Activated naive CD4-positive, alpha-beta T cell treated with anti-CD3 and anti-CD28 coated beads, Interleukin-2, amount 50 U/mL, for 24 hours (primary cell): Measurements from ENCODE around the gene FHAD1.

Experiments used
- H3K27ac Mint-ChIP-seq: one replicate; pipeline ENCODE4 v1.8.0; 2021; ENCODE audit warnings: mild to moderate bottlenecking, mixed read lengths
- H3K27me3 Mint-ChIP-seq: one replicate; pipeline ENCODE4 v1.8.0; 2021; ENCODE audit warnings: mixed read lengths
- H3K36me3 Mint-ChIP-seq: one replicate; pipeline ENCODE4 v1.8.0; 2021; ENCODE audit warnings: mixed read lengths
- H3K4me1 Mint-ChIP-seq: one replicate; pipeline ENCODE4 v1.8.0; 2021; ENCODE audit warnings: mixed read lengths
- H3K4me3 Mint-ChIP-seq: one replicate; pipeline ENCODE4 v1.8.0; 2021; ENCODE audit warnings: mild to moderate bottlenecking, mixed read lengths
- H3K9me3 Mint-ChIP-seq: one replicate; pipeline ENCODE4 v1.8.0; 2021; ENCODE audit warnings: mixed read lengths

FHAD1 gene

GRCh38 chr1:15246960-15247614 is at the start of gene FHAD1:
TSS of gene FHAD1 (plus strand) at chr1:15247223. CDS start at chr1:15251785, 4,562 bp downstream.
- peaks cover 21% of the 10 kb centered on the region for H3K27me3 Mint-ChIP-seq

DNA sequence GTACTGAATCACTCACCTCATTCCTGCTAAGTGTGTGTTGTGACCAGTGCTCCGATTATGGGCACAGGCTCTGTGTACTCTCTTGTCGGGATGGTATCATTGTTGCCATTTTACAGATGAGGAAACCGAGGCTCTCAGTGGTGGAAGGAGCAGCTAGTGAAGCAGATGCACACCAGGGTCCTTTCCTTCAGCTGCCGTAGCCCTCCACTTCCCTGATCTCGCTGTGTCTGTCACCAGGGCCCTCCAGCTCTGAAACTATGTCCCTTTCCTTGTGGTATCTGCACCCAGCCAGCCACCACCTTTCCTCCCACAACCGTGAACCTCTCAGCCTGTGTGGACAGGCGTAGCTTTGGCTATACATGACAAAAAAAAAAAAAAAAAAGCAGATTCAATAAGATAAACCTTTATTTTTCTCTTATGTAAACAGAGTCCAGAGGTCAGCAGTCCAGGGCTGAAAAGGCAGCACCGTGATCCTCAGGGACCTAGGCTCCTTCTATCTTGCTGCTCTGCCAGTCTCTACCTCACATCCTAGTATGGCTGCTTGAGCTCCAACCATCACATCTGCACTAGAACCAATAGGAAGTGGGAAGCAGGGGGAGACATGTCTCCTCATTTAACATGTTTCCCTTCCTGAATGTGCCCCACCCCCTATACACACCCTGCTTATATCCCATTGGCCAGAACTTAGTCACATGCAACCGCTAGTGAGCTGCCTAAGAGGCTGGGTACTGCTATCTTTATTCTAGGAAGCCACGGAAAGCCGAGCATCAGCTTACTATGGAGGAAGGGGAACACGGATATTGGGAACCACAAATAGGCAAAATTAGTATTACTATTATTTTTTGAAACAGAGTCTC is 49.2 kb upstream of the FHAD1 start:
- Mint-ChIP-seq H3K4me1 (no peaks in the 10 kb centered on the region), H3K27me3 (no peaks in the 10 kb centered on the region), H3K9me3 (no peaks in the 10 kb centered on the region), H3K27ac (no peak overlapping the region), H3K4me3 (no peak overlapping the region), H3K36me3 (no peaks in the 10 kb centered on the region)

More at GRCh38 chr1:15246960-15247614, at the start of gene FHAD1:
- H3K4me1 Mint-ChIP-seq: peaks cover 52% of the 10 kb centered on the region
- H3K9me3 Mint-ChIP-seq: no peaks in the 10 kb centered on the region
- H3K36me3 Mint-ChIP-seq: no peaks in the 10 kb centered on the region
- peak within 1 kb of the TSS; percentile 52 for H3K27ac Mint-ChIP-seq
- H3K4me3 Mint-ChIP-seq: peak within 1 kb of the TSS; percentile 72

GRCh38 chr1:15198684-15199083 is 48.3 kb upstream of the FHAD1 start:
- Mint-ChIP-seq H3K27ac (no peak overlapping the region), H3K4me1 (no peaks in the 10 kb centered on the region), H3K27me3 (no peaks in the 10 kb centered on the region), H3K9me3 (no peaks in the 10 kb centered on the region), H3K36me3 (no peaks in the 10 kb centered on the region), H3K4me3 (no peak overlapping the region)

GRCh38 chr1:15201221-15201620 is 45.8 kb upstream of the FHAD1 start:
- no peaks in the 10 kb centered on the region for H3K27me3 Mint-ChIP-seq
- no peaks in the 10 kb centered on the region for H3K9me3 Mint-ChIP-seq
- H3K27ac Mint-ChIP-seq: no peak overlapping the region
- no peaks in the 10 kb centered on the region for H3K4me1 Mint-ChIP-seq
- H3K4me3 Mint-ChIP-seq: no peak overlapping the region
- H3K36me3 Mint-ChIP-seq: no peaks in the 10 kb centered on the region

- no peaks in the 10 kb centered on the region for H3K9me3 Mint-ChIP-seq
- no peak overlapping the region for H3K4me3 Mint-ChIP-seq
- H3K27me3 Mint-ChIP-seq: no peaks in the 10 kb centered on the region
- H3K4me1 Mint-ChIP-seq: no peaks in the 10 kb centered on the region
- no peaks in the 10 kb centered on the region for H3K36me3 Mint-ChIP-seq
- no peak overlapping the region for H3K27ac Mint-ChIP-seq
These were observed 45.0 kb upstream of the FHAD1 start for GRCh38 chr1:15201849-15202551.

DNA sequence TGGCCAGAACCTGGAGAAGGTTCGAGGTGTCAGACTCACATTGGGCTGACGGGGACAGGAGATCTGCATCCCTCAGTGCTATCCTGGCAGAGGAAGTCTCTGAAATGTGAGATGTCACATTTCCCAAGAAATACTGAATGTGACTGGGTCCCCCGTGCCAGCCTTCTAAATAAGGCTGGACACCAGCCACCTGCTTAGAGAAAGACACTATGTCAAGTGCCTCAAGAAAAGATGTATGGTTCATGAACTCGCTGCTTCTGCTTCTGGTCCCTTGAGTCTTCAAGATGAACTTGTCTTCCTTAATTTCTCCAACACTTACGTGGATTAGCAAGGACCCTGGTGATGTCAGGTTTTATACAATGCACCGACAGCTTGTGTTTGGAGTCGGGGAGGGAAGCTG is 42.1 kb upstream of the FHAD1 start:
- H3K4me1 Mint-ChIP-seq: no peaks in the 10 kb centered on the region
- no peaks in the 10 kb centered on the region for H3K27me3 Mint-ChIP-seq
- no peaks in the 10 kb centered on the region for H3K36me3 Mint-ChIP-seq
- no peak overlapping the region for H3K27ac Mint-ChIP-seq
- H3K9me3 Mint-ChIP-seq: no peaks in the 10 kb centered on the region
- H3K4me3 Mint-ChIP-seq: no peak overlapping the region

- no peaks in the 10 kb centered on the region for H3K27me3 Mint-ChIP-seq
- no peaks in the 10 kb centered on the region for H3K9me3 Mint-ChIP-seq
- H3K36me3 Mint-ChIP-seq: no peaks in the 10 kb centered on the region
- H3K27ac Mint-ChIP-seq: peak overlapping the region; percentile 41
- H3K4me1 Mint-ChIP-seq: no peaks in the 10 kb centered on the region
- no peak overlapping the region for H3K4me3 Mint-ChIP-seq
These were observed 41.3 kb upstream of the FHAD1 start for GRCh38 chr1:15205586-15206346.

DNA sequence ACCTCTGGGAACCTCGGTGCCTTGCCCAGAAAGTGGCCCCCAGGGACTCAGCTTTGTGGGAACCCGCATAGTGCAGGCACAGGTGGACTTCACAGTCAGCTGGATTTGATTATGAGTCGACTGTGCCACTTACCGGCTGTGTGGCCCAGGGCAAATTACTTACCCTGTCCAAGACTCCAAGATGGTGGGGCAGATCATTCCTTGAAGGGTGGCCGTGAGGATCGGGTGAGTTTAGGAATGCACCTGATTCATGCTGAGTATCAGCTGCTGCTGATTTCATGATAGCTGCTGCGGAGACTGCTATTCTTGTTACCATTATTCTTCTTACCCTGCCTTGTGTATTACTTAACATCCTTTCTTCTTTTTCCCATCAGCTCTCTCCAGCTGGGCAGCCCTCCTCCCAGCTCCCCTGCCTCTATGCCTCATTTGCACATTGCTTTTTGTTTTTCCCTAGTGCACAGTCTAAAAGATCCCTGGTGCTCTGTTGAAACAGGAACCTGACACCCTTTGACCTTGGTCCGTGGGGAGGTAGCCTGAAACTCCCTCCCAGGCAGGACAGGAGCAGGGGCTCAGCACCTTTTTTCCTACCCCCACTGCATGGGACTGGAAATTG is 40.5 kb upstream of the FHAD1 start:
- Mint-ChIP-seq H3K27me3 (no peaks in the 10 kb centered on the region), H3K4me3 (no peak overlapping the region), H3K27ac (no peak overlapping the region), H3K36me3 (no peaks in the 10 kb centered on the region), H3K4me1 (no peaks in the 10 kb centered on the region), H3K9me3 (no peaks in the 10 kb centered on the region)

DNA sequence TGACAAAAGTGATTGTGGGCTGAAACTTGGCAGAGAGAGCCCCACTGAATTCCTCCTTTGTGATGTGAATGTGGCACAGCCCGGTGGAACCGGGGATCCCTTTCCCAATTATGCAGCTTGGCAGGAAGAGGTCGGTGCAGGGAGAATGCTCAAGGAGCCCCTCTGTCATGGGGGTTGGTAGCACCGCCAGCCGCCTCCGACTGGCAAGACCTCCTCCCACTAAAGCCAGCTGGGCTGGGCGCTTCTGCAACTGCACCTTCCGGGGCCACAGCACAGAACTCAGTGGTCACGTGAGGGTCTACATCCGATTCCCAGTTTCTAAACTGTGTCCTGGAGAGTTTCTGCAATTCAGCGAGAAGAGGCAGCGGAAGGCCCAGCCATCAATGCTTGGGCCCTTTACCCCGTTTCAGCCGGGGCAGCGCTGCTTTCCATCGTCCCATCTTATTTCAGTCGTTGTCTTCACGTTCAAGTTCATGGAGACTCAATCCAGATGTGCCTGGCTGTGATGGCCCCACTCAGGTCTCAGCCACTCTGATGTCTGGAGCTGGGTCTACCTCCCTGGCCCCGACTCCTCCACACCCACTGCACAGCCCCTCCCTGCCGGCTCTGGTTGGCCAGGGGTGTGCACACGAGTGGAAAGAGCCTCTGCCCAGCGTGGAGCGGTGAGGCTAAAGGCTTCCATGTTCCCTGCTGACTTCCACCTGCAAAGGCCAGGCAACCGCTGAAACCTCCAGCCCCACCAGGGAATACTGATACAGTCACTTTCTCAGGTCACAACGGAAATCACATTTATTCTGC is 39.8 kb upstream of the FHAD1 start:
- Mint-ChIP-seq H3K27me3 (no peaks in the 10 kb centered on the region), H3K27ac (no peak overlapping the region), H3K36me3 (no peaks in the 10 kb centered on the region), H3K9me3 (no peaks in the 10 kb centered on the region), H3K4me1 (no peaks in the 10 kb centered on the region), H3K4me3 (no peak overlapping the region)

- Mint-ChIP-seq H3K4me3 (no peak overlapping the region), H3K27ac (no peak overlapping the region), H3K36me3 (no peaks in the 10 kb centered on the region), H3K4me1 (no peaks in the 10 kb centered on the region), H3K27me3 (no peaks in the 10 kb centered on the region), H3K9me3 (no peaks in the 10 kb centered on the region)
These were observed 39.1 kb upstream of the FHAD1 start for GRCh38 chr1:15207829-15208429.

DNA sequence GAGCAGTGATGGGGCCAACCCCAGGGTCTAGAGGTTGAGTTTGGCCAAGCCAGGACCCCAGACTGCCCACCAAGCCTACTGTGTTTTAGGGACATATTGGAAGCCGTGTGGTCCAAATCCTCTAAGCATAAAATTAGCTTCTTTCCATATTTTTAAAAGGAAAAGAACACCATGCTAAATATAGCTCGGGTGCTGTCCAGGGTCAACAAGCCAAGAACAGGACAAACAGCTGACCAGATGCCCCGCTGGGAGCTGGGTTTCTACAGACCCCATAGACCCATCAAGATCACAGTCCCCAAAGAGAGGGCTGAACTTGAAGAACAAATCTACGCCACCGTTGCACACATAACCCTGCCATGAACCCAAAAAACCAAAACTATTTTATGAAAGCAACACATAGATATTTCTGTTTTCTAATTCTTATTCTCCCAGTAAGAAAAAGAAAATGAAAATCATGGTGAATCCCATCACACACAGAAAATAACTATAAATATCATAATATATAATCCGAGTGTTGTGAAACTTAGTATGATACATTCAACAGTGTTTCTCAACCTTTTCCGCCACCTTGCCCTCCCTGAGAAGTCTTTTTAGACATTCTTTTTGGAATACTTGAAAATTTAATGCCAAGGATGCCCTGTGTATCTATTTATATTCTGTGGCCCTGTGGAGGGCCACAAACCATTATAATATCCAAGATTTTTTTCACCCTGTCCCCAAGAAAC is 36.2 kb upstream of the FHAD1 start:
- Mint-ChIP-seq H3K27ac (no peak overlapping the region), H3K36me3 (no peaks in the 10 kb centered on the region), H3K4me1 (no peaks in the 10 kb centered on the region), H3K27me3 (no peaks in the 10 kb centered on the region), H3K9me3 (no peaks in the 10 kb centered on the region), H3K4me3 (no peak overlapping the region)

DNA sequence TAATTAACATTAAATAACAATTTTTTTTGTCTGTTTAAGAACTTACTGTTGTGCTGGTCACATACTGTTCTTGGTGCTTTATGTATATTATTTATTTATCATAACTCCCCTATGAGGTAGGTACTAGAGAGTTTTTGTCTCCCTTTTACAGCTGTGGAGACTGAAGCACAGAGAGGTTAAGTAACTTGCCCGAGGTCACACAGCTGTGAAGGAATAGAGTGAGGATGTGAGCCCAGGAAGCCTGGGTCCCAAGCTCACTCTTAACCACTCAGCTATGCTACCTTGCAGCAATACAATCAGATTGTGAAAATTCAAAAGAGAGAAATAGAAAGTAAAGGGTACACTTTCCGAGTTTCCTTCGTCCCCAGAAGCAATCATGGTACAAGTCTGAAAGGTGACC is 35.6 kb upstream of the FHAD1 start:
- Mint-ChIP-seq H3K9me3 (no peaks in the 10 kb centered on the region), H3K27ac (no peak overlapping the region), H3K36me3 (no peaks in the 10 kb centered on the region), H3K4me3 (no peak overlapping the region), H3K27me3 (no peaks in the 10 kb centered on the region), H3K4me1 (no peaks in the 10 kb centered on the region)

- Mint-ChIP-seq H3K27me3 (no peaks in the 10 kb centered on the region), H3K4me3 (no peak overlapping the region), H3K4me1 (no peaks in the 10 kb centered on the region), H3K27ac (no peak overlapping the region), H3K36me3 (no peaks in the 10 kb centered on the region), H3K9me3 (no peaks in the 10 kb centered on the region)
These were observed 34.6 kb upstream of the FHAD1 start for GRCh38 chr1:15212216-15212953.
